IPS DF 6.9 (cell line): ENCODE measurements around the gene ZNF598.
A peak's percentile ranks its signal among the peaks of the same experiment; 100 is the strongest.
"Not testable (repeated sequence)": the region's sequence is repeated elsewhere in the genome, so short reads cannot be mapped to it uniquely, and the experiment has no call there.

Source experiments
- DNase-seq: peaks from one replicate; pipeline ENCODE4 v3.0.0-alpha.2; 2013; ENCODE audit warnings: low read depth, low spot score
- H3K27ac ChIP-seq: one replicate; pipeline ENCODE4 v1.5.1; 2013; ENCODE audit warnings: low read length, control low read depth
- H3K27me3 ChIP-seq: 2 replicates; pipeline ENCODE4 v1.6.1; 2013; ENCODE audit warnings: mild to moderate bottlenecking, low read length; ENCODE audit not compliant: control insufficient read depth, insufficient read depth
- H3K36me3 ChIP-seq: 2 replicates; pipeline ENCODE4 v1.6.1; 2013; ENCODE audit warnings: low read length; ENCODE audit not compliant: control insufficient read depth, insufficient read depth
- H3K4me1 ChIP-seq: 2 replicates; pipeline ENCODE4 v1.6.1; 2013; ENCODE audit warnings: low read length; ENCODE audit not compliant: control insufficient read depth, insufficient read depth
- H3K4me3 ChIP-seq: 2 replicates; pipeline ENCODE4 v1.5.1; 2013; ENCODE audit warnings: mild to moderate bottlenecking, low read length
- H3K9me3 ChIP-seq: 2 replicates; pipeline ENCODE4 v1.6.1; 2013; ENCODE audit warnings: low read length, inconsistent platforms; ENCODE audit not compliant: control insufficient read depth, insufficient read depth
- WGBS: extraction: QIAGEN DNeasy Blood & Tissue Kit; methylation state at CpG from one replicate; pipeline ENCODE4 v1.1.7; 2013; ENCODE audit warnings: mixed read lengths, missing lambda C conversion rate; ENCODE audit not compliant: insufficient read length, insufficient coverage; 5-methylcytosine and 5-hydroxymethylcytosine counted together

Gene ZNF598

DNA sequence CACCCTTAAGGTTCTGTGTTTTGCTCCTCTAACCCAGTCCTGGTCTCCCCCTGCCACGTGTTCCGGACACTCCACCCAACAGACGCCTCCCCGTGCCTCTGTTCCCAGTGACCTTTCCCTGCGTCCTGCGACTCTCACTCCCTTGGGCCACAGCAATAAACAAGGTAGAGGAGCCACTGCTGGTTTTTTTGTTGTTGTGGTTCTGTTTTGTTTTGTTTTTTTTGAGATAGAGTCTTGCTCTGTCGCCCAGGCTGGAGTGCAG lies 6.3 kb upstream of the ZNF598 start:
- H3K36me3 ChIP-seq, result no peaks in the 10 kb centered on the region
- H3K4me3 ChIP-seq, result no peak overlapping the region
- no peaks in the 10 kb centered on the region for H3K9me3 ChIP-seq
- WGBS, result no CpG with 5 or more reads among the region's 7 CpGs
- no peak overlapping the region for H3K27ac ChIP-seq
- no peak for DNase-seq
- no peaks in the 10 kb centered on the region for H3K4me1 ChIP-seq
- peaks cover 14% of the 10 kb centered on the region for H3K27me3 ChIP-seq

GRCh38 chr16:2015117-2015946 lies 5.7 kb upstream of the ZNF598 start:
- H3K36me3 ChIP-seq, result no peaks in the 10 kb centered on the region
- H3K4me3 ChIP-seq, result no peak overlapping the region
- peaks cover 12% of the 10 kb centered on the region; the same call in 1 of the 2 replicates for H3K27me3 ChIP-seq
- WGBS, result no CpG with 5 or more reads among the region's 24 CpGs
- H3K9me3 ChIP-seq, result no peaks in the 10 kb centered on the region
- no peak overlapping the region for H3K27ac ChIP-seq
- DNase-seq, result no peak
- no peaks in the 10 kb centered on the region; the same call in 1 of the 2 replicates for H3K4me1 ChIP-seq

DNA sequence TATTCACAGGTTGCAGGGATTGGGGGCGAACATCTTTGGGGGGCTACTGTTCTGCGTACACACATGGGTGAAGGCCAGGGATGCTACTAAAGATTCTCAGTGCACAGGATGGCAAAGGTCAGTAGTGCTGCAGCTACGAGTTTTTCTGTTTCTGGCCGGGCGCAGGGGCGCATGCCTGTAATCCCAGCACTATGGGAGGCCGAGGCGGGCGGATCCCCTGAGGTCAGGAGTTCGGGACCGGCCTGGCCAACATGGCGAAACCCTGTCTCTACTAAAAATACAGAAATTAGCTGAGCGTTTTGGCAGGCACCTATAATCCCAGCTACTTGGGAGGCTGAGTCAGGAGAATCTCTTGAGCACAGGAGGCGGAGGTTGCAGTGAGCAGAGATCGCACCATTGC lies 3.9 kb upstream of the ZNF598 start:
- no peaks in the 10 kb centered on the region for H3K27me3 ChIP-seq
- H3K4me3 ChIP-seq, result no peak overlapping the region
- no peak for DNase-seq
- WGBS, result no CpG with 5 or more reads among the region's 15 CpGs
- no peaks in the 10 kb centered on the region; the same call in 1 of the 2 replicates for H3K4me1 ChIP-seq
- no peaks in the 10 kb centered on the region for H3K36me3 ChIP-seq
- no peak overlapping the region for H3K27ac ChIP-seq
- no peaks in the 10 kb centered on the region for H3K9me3 ChIP-seq

DNA sequence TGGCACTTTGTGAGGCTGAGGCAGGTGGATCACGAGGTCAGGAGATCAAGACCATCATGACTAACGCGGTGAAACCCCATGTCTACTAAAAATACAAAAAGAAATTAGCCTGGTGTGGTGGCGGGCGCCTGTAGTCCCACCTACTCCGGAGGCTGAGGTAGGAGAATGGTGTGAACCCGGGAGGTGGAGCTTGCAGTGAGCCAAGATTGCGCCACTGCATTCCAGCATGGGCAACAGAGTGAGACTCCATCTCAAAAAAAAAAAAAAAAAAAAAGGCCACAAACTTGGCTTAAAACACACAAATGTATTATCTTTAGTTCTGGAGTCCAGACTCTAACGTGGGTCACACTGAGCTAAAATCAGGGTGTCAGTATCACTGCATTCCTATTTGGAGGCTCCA lies 2.1 kb upstream of the ZNF598 start:
- H3K27ac ChIP-seq, H3K9me3 ChIP-seq, H3K27me3 ChIP-seq, DNase-seq, H3K4me3 ChIP-seq, H3K4me1 ChIP-seq, H3K36me3 ChIP-seq: not testable (repeated sequence)
- no CpG with 5 or more reads among the region's 9 CpGs for WGBS

DNA sequence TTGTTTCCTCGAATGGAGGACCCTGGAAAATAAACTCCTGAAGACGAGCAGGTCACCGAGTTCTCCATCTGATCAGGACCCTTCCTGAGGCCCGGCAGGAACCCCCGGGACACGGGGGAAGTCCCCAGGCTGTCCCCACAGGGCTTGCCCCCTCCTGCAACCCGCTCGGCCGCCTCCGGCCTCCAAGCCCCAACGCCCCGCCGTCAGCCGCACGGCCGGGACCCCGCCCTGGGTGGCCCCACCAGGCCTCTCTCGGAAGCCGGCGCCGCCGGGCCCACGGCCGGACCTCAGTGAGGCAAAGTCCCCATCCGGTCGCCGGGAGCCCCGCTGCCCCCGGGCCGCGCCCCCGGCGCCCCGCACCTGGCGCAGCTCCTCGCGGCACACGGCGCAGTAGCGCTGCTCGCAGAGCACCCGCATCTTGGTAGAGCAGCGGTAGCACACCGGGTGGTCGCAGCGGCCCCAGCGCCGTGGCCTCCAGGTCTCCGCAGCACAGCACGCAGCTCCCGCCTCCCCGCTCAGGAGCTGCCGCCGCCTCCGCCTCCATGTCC lies 383 bp downstream of the ZNF598 start:
- no peak for DNase-seq
- Histone ChIP-seq H3K9me3 (no peaks in the 10 kb centered on the region), H3K36me3 (no peaks in the 10 kb centered on the region; the same call in 1 of the 2 replicates), H3K4me1 (peaks cover 4% of the 10 kb centered on the region), H3K4me3 (peak overlapping the region; percentile 96), H3K27me3 (no peaks in the 10 kb centered on the region), H3K27ac (no peak overlapping the region)
- no CpG with 5 or more reads among the region's 55 CpGs for WGBS

GRCh38 chr16:2008631-2009163 lies 924 bp downstream of the ZNF598 start:
- Histone ChIP-seq H3K27me3 (no peaks in the 10 kb centered on the region), H3K27ac (no peak overlapping the region), H3K4me1 (peaks cover 5% of the 10 kb centered on the region), H3K36me3 (no peaks in the 10 kb centered on the region; the same call in 1 of the 2 replicates), H3K4me3 (peak overlapping the region; percentile 96), H3K9me3 (no peaks in the 10 kb centered on the region)
- WGBS, result no CpG with 5 or more reads among the region's 23 CpGs
- no peak for DNase-seq

GRCh38 chr16:2008009-2008526 lies 1.6 kb downstream of the ZNF598 start:
- Histone ChIP-seq H3K36me3 (peaks cover 4% of the 10 kb centered on the region; the same call in 1 of the 2 replicates), H3K27me3 (no peaks in the 10 kb centered on the region), H3K4me3 (no peak overlapping the region), H3K9me3 (no peaks in the 10 kb centered on the region), H3K4me1 (peaks cover 5% of the 10 kb centered on the region), H3K27ac (no peak overlapping the region)
- no peak for DNase-seq
- WGBS, result no CpG with 5 or more reads among the region's 15 CpGs

DNA sequence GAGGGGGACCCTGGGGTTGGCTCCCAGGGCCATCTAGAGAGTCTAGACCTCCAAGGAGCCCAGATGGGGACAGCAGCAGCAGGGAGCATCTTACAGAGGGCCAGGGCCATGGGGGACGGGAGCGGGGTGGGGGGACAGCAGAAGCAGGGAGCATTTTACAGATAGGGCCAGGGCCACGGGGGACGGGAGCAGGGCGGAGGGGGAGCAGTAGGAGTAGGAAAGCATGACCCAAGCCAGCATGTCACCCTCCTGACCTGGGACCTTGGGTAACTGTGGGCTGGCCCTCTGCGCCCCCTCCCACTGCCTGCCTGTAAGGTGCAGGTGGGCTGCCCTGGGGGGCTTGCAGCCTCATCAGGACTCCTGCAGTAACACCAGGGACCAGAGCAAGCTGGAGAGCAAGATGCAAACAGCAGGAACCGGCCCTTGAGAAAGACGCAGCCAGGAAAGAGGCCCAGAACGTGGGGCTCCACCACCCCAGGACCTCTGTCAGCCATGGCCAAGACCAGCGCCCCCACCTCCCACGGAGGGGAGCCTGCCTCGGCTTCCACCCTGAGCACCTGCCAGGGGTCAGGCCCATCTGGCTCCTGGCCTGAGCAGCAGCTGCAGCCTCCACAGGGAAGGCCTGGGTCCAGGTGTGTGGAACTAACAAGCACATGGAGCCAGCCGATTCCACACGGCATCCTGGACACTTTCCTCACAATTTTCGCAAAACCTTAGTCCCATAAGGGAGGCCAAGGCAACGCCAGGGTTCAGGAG lies 2.4 kb downstream of the ZNF598 start:
- Histone ChIP-seq H3K4me3 (no peak overlapping the region), H3K4me1 (peaks cover 5% of the 10 kb centered on the region), H3K27me3 (no peaks in the 10 kb centered on the region), H3K36me3 (peaks cover 12% of the 10 kb centered on the region), H3K27ac (no peak overlapping the region), H3K9me3 (no peaks in the 10 kb centered on the region)
- WGBS, result no CpG with 5 or more reads among the region's 16 CpGs
- no peak for DNase-seq

GRCh38 chr16:2006317-2006716 lies 3.3 kb downstream of the ZNF598 start:
- H3K27me3 ChIP-seq, result no peaks in the 10 kb centered on the region
- peaks cover 5% of the 10 kb centered on the region for H3K4me1 ChIP-seq
- H3K4me3 ChIP-seq, result no peak overlapping the region
- DNase-seq, result no peak
- no CpG with 5 or more reads among the region's 8 CpGs for WGBS
- H3K9me3 ChIP-seq, result no peaks in the 10 kb centered on the region
- no peak overlapping the region for H3K27ac ChIP-seq
- peaks cover 21% of the 10 kb centered on the region for H3K36me3 ChIP-seq

GRCh38 chr16:2005646-2006045 lies 4.0 kb downstream of the ZNF598 start:
- H3K36me3 ChIP-seq, result peaks cover 26% of the 10 kb centered on the region
- no peak overlapping the region for H3K4me3 ChIP-seq
- WGBS, result no CpG with 5 or more reads among the region's 21 CpGs
- H3K4me1 ChIP-seq, result peaks cover 5% of the 10 kb centered on the region
- no peak overlapping the region for H3K27ac ChIP-seq
- H3K9me3 ChIP-seq, result no peaks in the 10 kb centered on the region
- DNase-seq, result no peak
- no peaks in the 10 kb centered on the region for H3K27me3 ChIP-seq
